K562 (cell line): ENCODE results near the gene MED15. TPM values are rescaled to one million over a fixed set of nuclear protein-coding genes. Genes with fewer than 3 reads are reported as not detected.

Experiments used
- BDP1 ChIP-seq: IDR thresholded peaks from 3 replicates; pipeline ENCODE4 v1.6.1; 2011; ENCODE audit not compliant: insufficient read length, insufficient read depth
- ELF2 ChIP-seq: fragments of 250-450 bp; sonication (Bioruptor Pico); IDR thresholded peaks from 2 replicates; pipeline ENCODE4 v1.5.0; 2021; ENCODE audit warnings: mild to moderate bottlenecking
- FOXK1 ChIP-seq: sonication (generic); formaldehyde crosslinking; IDR thresholded peaks from 2 replicates; pipeline ENCODE4 v1.8.0; 2022; ENCODE audit warnings: missing genetic modification reagents, mild to moderate bottlenecking, borderline replicate concordance
- HES1 ChIP-seq: fragments of 450-650 bp; IDR thresholded peaks from 2 replicates; pipeline ENCODE4 v1.6.1; 2016; ENCODE audit warnings: low read depth, mild to moderate bottlenecking, moderate library complexity
- HMGN3 ChIP-seq: IDR thresholded peaks from 2 replicates; pipeline ENCODE4 v1.6.1; 2011; ENCODE audit warnings: borderline replicate concordance, low read depth, mild to moderate bottlenecking, mixed read lengths, low read length; ENCODE audit not compliant: insufficient read length; ENCODE audit errors: extremely low read depth
- NFATC3 ChIP-seq: fragments of 450-650 bp; IDR thresholded peaks from 2 replicates; pipeline ENCODE4 v1.6.1; 2017; ENCODE audit warnings: mild to moderate bottlenecking
- RBBP5 ChIP-seq: fragments of 200-600 bp; sonication (generic); IDR thresholded peaks from 2 replicates; pipeline ENCODE4 v1.6.1; 2012; ENCODE audit warnings: borderline replicate concordance, mild to moderate bottlenecking, low read length, control low read depth, inconsistent platforms; ENCODE audit not compliant: insufficient read depth, poor library complexity, severe bottlenecking
- TAF15 ChIP-seq: fragments of 200-400 bp; formaldehyde crosslinking; IDR thresholded peaks from 2 replicates; pipeline ENCODE4 v1.6.1; 2017; ENCODE audit warnings: mild to moderate bottlenecking, low read depth, low read length, moderate library complexity
- TBL1XR1 ChIP-seq, 2 experiments: IDR thresholded peaks; 2 replicates each; pipeline ENCODE4 v1.6.1; 2012; ENCODE audit warnings: improper control_type of control experiment in 2 of 2, low read length in 2 of 2, mild to moderate bottlenecking in 1 of 2
- polyA plus RNA-seq, 8 experiments: library from polyadenylated mRNA; depleted of rRNA in 4 of 8; stranded (reverse) in 5 of 8; unstranded in 3 of 8; fragments of >200 nt; fragmentation: Nextera tagmentation in 2 of 8; fragmentation: Illumina TruSeq in 1 of 8; extraction: Ambion mirVana in 2 of 8; extraction: Trizol in 1 of 8; gene quantifications; 2 replicates each; pipeline versions ENCODE4 v1.2.1 to v1.2.3, GENCODE V29; 2011 to 2014; ENCODE audit warnings: inconsistent platforms in 1 of 8, missing spikeins in 1 of 8
- total RNA-seq, 7 experiments: library from RNA; depleted of rRNA in 6 of 7; stranded (reverse); fragments of >200 nt in 6 of 7; fragmentation: Illumina TruSeq in 2 of 7; extraction: Trizol in 2 of 7; gene quantifications; 2 replicates each; pipeline versions ENCODE4 v1.2.1 to v1.2.3, GENCODE V29; 2011 to 2021; ENCODE audit warnings: low replicate concordance in 1 of 7
- TF ChIP-seq, protein P1 (sequence below): fragments of 450-650 bp; IDR thresholded peaks from 2 replicates; pipeline ENCODE4 v1.6.1; 2016; ENCODE audit warnings: missing biosample characterization, missing genetic modification characterization
- TF ChIP-seq, protein P2 (sequence below): fragments of 250-450 bp; sonication (Bioruptor Pico); IDR thresholded peaks from 2 replicates; pipeline ENCODE4 v1.5.0; 2021
- TF ChIP-seq, protein P3 (sequence below): fragments of 250-450 bp; sonication (Bioruptor Pico); IDR thresholded peaks from 2 replicates; pipeline ENCODE4 v1.8.0; 2022; ENCODE audit warnings: inconsistent platforms

The MED15 gene
- total and polyA plus RNA-seq, 9 of the 15 experiments (the other 6 are each of a cell fraction or from before 2014, with no cell fraction given) = 4.0 to 271 (median 60.1) TPM

DNA sequence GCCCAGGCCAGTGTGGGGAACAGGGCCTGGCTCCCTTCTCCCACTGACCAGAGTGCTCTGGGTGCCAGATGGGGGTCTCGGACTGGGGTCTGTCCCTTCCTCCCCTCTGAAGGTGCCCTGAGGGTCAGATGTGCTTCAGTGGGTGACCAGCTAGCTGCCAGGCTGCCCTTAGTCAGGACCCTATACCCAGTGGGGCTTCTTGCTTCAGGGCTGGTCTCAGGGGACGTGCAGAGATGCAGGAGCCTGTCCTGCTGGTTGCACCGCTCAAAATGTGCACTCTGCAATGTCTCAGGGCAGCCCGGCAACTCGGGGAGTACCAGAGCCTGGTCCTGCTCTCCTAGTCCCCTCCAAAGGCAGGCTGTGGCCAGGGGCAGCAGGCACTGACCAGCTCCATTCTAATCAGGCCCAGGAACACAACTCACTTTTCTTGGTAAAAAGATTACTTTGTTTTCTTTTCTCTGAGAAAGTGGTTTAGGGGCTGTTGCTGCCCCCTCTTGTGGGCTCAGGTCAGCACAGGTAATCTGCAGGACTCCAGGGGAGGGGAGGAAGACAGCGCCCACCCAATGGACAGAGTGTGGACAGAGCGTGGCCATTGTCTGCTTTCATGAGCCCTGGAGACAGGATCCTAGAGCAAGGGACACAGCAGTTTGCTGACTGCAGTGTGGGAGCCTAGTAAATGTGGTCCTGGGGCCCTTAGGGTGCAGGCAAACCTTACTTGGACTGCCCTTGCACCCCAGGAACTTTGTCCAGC, 80.9 kb downstream of the MED15 start (continued):
- TF ChIP-seq RBBP5 (no peak), ELF2 (CRISPR knock-in tag) (no peak), NFATC3 (no peak; the same call in 1 of the 2 replicates), TAF15 (no peak), BDP1 (no peak), HMGN3 (no peak), TBL1XR1 (IDR thresholded peaks at IDR 0.05; ENCODE audit: low read length in 2 of 2) (no peak; a peak in 2 of 4 replicates), HES1 (no peak), FOXK1 (no peak)
- TF ChIP-seq, protein P1, sequence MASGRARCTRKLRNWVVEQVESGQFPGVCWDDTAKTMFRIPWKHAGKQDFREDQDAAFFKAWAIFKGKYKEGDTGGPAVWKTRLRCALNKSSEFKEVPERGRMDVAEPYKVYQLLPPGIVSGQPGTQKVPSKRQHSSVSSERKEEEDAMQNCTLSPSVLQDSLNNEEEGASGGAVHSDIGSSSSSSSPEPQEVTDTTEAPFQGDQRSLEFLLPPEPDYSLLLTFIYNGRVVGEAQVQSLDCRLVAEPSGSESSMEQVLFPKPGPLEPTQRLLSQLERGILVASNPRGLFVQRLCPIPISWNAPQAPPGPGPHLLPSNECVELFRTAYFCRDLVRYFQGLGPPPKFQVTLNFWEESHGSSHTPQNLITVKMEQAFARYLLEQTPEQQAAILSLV = no peak
- TF ChIP-seq, protein P2, sequence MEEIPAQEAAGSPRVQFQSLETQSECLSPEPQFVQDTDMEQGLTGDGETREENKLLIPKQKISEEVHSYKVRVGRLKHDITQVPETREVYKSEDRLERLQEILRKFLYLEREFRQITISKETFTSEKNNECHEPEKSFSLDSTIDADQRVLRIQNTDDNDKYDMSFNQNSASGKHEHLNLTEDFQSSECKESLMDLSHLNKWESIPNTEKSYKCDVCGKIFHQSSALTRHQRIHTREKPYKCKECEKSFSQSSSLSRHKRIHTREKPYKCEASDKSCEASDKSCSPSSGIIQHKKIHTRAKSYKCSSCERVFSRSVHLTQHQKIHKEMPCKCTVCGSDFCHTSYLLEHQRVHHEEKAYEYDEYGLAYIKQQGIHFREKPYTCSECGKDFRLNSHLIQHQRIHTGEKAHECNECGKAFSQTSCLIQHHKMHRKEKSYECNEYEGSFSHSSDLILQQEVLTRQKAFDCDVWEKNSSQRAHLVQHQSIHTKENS = no peak
- TF ChIP-seq, protein P3, sequence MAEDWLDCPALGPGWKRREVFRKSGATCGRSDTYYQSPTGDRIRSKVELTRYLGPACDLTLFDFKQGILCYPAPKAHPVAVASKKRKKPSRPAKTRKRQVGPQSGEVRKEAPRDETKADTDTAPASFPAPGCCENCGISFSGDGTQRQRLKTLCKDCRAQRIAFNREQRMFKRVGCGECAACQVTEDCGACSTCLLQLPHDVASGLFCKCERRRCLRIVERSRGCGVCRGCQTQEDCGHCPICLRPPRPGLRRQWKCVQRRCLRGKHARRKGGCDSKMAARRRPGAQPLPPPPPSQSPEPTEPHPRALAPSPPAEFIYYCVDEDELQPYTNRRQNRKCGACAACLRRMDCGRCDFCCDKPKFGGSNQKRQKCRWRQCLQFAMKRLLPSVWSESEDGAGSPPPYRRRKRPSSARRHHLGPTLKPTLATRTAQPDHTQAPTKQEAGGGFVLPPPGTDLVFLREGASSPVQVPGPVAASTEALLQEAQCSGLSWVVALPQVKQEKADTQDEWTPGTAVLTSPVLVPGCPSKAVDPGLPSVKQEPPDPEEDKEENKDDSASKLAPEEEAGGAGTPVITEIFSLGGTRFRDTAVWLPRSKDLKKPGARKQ (CRISPR knock-in tag) = no peak
